Measurements from ENCODE around the gene RNF149.

DNA sequence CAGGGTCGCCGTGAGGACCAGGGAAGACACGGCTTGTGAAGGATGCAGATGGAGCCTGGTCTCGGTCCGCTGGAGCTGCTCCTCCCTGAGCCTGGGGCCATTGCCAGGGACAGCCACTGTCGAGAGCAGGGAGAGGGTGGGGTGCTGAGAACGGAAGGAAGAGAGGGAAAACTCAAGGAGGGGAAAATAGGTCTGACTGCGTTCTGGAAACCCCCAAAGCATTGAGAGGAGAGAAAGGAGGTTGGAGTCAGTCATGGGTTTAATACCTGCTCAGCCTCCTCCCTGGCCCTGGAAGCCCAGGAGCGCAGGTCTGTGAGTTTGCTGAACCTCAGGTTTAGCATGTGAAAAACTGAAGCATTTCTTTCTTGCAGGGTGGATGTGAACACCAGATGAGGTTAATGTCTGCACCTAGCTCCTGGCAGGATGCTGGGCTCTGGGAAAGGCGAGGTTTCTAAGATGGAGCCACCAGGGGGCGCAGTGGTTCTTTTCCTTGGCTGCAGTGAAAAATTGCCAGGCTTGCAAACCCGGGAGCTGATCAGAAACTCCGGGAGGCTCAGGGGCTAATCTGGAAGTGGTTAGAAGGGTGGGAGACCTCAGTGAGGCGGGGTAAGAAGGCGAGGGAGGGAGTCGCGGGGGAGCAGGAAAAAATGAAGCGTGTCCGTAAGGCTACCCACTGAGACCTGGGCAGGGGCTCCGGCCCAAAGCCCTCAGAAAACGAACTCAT lies 33.6 kb upstream of the RNF149 start:
- no peak for TF ChIP-seq POLR2A (IDR thresholded peaks at IDR 0.05; ENCODE audit: low read depth, low read length)
- no peak for TF ChIP-seq TAF1 (IDR thresholded peaks at IDR 0.05; ENCODE audit: borderline replicate concordance, low read depth, low read length)
- TF ChIP-seq POLR2AphosphoS5 (IDR thresholded peaks at IDR 0.05; ENCODE audit: low read depth, low read length) = no peak

All from GM12892 (cell line).